Esophagus squamous epithelium (tissue), 4 donors: ENCODE results near the gene ADAMTSL3.

Source experiments
- CTCF ChIP-seq, 6 experiments: fragments of 450-650 bp in 4 of 6; fragments of 200-600 bp in 2 of 6; sonication (generic) in 2 of 6; IDR thresholded peaks; one replicate each; pipeline ENCODE4 v1.5.1; 2016 to 2019; ENCODE audit warnings: antibody characterized with exemption in 6 of 6, mild to moderate bottlenecking in 4 of 6, moderate library complexity in 4 of 6
- POLR2A ChIP-seq, 4 donors: fragments of 450-650 bp; IDR thresholded peaks; one replicate each; pipeline ENCODE4 v1.6.1; 2017; ENCODE audit warnings: antibody characterized with exemption in 4 of 4, mild to moderate bottlenecking in 4 of 4, moderate library complexity in 3 of 4

GRCh38 chr15:83930392-83931212 is 276.7 kb downstream of the ADAMTSL3 start:
- TF ChIP-seq POLR2A (IDR thresholded peaks at IDR 0.05): no peak
- TF ChIP-seq CTCF (IDR thresholded peaks at IDR 0.05): no peak
